Measurements from ENCODE around the gene CAND2. TPM values are rescaled to one million over a fixed set of nuclear protein-coding genes. Genes with fewer than 3 reads are reported as not detected.
A peak's percentile ranks its signal among the peaks of the same experiment; 100 is the strongest.

The CAND2 gene
- total and polyA plus RNA-seq, 9 donors: 3.5 to 25.1 (median 16.6) TPM

DNA sequence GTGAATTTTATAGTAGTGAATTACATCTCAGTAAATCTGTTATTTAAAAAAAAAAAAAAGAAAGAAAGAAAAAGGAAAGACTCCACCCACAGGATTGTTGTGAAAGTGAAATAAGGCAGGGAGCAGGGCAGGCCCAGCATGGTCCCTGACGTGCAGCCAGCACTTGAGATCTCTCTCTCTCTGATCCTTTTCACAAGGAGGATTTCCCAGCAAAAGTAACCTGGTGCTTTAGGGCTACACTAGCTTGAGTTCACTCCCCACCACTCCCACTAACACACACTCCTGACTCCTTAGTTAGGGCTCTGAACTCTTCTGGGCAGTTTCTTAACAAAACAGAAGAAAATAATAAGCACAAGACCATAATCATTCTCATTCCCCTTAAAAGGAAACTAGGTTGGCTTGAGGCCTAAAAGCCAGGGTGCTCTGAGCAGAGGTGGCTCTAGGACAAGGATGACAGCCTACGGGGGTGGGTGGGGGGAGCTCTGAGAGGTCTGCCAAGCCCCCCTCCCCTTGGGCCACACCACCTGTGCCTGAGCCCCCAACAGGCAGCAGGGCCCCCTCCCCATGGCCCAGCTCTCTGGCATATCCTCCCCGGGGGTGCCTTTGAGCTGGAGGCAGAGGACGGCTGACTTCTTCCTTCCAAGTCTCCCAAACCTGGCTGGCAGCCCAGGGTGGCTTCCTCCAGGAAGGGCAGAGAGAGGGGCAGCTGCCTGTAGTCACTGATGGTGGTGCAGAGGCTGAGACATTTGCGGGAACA, 38.3 kb upstream of the CAND2 start:
- intact Hi-C loops (cut with DNase I): no loop called here
- WGBS, 3 donors: 19 to 23% (median 22%) methylated on average over 5 of the region's 5 CpGs
- Histone ChIP-seq H3K4me1 (ENCODE audit: insufficient read depth) (peaks cover 4% of the 10 kb centered on the region), H3K9me3 (no peaks in the 10 kb centered on the region), H3K27me3 (no peaks in the 10 kb centered on the region), H3K27ac (peak overlapping the region; percentile 60 to 62), H3K36me3 (no peaks in the 10 kb centered on the region), H3K4me3 (no peak overlapping the region)
- TF ChIP-seq, protein P1, sequence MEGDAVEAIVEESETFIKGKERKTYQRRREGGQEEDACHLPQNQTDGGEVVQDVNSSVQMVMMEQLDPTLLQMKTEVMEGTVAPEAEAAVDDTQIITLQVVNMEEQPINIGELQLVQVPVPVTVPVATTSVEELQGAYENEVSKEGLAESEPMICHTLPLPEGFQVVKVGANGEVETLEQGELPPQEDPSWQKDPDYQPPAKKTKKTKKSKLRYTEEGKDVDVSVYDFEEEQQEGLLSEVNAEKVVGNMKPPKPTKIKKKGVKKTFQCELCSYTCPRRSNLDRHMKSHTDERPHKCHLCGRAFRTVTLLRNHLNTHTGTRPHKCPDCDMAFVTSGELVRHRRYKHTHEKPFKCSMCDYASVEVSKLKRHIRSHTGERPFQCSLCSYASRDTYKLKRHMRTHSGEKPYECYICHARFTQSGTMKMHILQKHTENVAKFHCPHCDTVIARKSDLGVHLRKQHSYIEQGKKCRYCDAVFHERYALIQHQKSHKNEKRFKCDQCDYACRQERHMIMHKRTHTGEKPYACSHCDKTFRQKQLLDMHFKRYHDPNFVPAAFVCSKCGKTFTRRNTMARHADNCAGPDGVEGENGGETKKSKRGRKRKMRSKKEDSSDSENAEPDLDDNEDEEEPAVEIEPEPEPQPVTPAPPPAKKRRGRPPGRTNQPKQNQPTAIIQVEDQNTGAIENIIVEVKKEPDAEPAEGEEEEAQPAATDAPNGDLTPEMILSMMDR (IDR thresholded peaks at IDR 0.05): no peak
- TF ChIP-seq EP300 (IDR thresholded peaks at IDR 0.05) (no peak), POLR2A (IDR thresholded peaks at IDR 0.05) (no peak)
- DNase-seq: peak; percentile 43 to 57 (median 53)

DNA sequence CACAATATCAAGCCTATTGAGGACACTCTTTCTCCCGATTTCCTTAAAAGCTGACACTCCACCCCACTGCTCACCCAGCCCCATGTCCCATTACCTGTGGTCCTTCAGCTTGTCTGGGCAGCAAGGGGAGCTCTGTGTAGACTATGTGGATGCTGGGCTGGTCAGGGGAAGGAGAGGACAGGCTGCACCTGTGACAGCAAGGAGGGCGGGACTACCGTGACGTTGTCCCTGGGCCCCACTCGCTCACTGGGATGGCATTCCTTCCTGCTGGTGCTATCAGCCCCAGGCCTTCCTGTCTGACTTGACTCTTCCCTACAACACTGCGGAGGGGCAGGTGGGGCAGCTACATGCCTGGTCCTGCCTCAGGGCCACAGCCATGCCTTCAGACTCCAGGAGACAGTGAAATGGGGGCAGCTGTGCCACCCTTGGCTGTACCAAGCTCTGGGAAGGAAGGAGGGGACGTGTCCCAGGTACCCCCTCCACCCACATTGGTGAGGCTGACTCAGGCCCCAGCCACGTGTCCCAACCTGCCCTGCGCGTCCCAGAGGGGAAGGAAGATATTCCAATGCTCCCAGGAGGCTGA, 37.3 kb upstream of the CAND2 start, which contains the start of gene TMEM40:
Gene TMEM40 (minus strand): TSS at position 163 of the 583 bp plus-strand sequence. CDS start 9,427 bp downstream, outside the sequence.
- Histone ChIP-seq H3K9me3 (no peaks in the 10 kb centered on the region), H3K27ac (peak within 1 kb of the TSS; percentile 60 to 62), H3K4me1 (ENCODE audit: insufficient read depth) (peaks cover 4% of the 10 kb centered on the region), H3K4me3 (no peak within 1 kb of the TSS), H3K36me3 (no peaks in the 10 kb centered on the region), H3K27me3 (no peaks in the 10 kb centered on the region)
- WGBS, 3 donors: 92 to 97% (median 92%) methylated on average over 10 of the region's 10 CpGs
- TF ChIP-seq POLR2A (IDR thresholded peaks at IDR 0.05) (no peak), EP300 (IDR thresholded peaks at IDR 0.05) (no peak)
- TF ChIP-seq, protein P1 (IDR thresholded peaks at IDR 0.05): no peak
- intact Hi-C loops (cut with DNase I): no loop called here
- no peak for DNase-seq

DNA sequence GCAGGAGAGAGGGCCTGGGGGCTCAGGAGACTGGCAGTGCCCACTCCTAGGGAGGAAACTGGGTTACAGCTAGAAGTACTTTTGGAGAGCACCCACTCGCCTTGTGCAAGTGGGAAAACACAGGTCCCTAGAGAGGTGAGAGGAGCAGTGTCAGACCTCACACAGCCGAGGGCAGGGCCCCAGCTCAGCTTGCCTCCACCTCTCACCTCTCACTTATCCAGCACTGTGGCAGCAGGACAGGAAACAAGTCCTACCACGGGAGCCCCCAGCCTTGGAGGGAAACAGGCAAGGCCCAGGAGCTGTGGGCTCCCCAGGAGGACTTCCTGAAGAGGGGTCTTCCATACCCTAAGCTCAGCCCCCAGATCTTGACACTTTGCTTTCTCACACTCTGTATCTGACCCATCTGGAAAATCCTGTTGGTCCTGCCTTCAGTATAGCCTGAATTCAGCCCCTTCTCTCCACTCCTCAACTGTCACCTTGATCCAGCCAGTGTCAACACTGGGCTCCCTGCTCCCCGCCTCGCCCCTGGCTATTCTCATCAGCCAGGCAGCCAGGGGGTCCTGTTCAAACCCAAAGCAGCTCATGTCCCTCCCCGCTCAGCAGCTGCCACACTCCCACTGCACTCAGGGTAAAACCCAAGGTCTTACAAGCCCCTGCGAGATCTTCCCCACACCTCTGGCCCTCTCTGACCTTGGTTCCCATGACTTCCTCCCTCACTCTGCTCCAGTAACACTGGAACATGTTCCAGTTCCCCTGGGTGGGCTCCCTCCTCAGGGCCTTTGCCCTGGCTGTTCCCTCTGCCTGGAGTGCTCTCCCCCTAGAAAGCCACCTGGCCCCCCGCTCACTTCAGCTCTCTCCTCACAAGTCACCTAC, 36.6 kb upstream of the CAND2 start:
- H3K27me3 ChIP-seq: no peaks in the 10 kb centered on the region
- TF ChIP-seq EP300 (IDR thresholded peaks at IDR 0.05) (no peak), POLR2A (IDR thresholded peaks at IDR 0.05) (no peak)
- TF ChIP-seq, protein P1 (IDR thresholded peaks at IDR 0.05): no peak
- DNase-seq: no peak
- 62 to 72% (median 67%) methylated on average over 8 of the region's 8 CpGs for WGBS, 3 donors
- no peaks in the 10 kb centered on the region for H3K9me3 ChIP-seq
- intact Hi-C loops (cut with DNase I): no loop called here
- H3K27ac ChIP-seq: no peak overlapping the region
- no peak overlapping the region for H3K4me3 ChIP-seq
- peaks cover 4% of the 10 kb centered on the region for H3K4me1 ChIP-seq (ENCODE audit: insufficient read depth)
- no peaks in the 10 kb centered on the region for H3K36me3 ChIP-seq

DNA sequence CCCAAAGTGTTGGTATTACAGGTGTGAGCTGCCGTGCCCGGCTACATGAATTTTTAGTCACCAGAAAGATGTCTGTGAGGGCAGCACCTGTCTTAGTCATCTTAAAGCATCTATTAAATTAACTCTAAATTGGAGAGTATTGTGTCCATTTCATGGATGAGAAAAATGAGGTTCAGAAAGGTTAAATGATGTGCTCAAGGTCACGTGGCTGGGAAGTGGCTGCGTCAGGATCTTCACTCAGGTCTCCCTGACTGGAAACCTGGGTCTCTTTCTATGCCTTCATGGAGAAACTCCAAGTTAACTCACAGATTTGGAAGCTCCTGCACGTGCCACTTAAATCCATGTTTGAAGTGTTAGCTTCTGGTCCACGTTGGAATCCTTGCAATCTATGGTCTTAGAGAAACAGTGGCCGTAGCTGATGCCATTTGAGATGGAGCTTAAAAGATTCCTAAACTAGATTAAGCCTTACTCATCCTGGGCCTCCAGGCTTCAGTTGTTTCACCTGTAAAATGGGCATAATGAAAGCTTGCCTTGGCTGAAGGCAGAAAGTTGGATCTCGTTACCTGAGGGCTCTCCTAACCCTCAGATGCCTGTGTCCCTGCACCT, 32.2 kb upstream of the CAND2 start:
- no peaks in the 10 kb centered on the region for H3K36me3 ChIP-seq
- 75 to 82% (median 81%) methylated on average over 8 of the region's 8 CpGs for WGBS, 3 donors
- no peak for DNase-seq
- H3K4me3 ChIP-seq: no peak overlapping the region
- TF ChIP-seq POLR2A (IDR thresholded peaks at IDR 0.05) (no peak), EP300 (IDR thresholded peaks at IDR 0.05) (no peak)
- TF ChIP-seq, protein P1 (IDR thresholded peaks at IDR 0.05): no peak
- no peaks in the 10 kb centered on the region for H3K4me1 ChIP-seq (ENCODE audit: insufficient read depth)
- no peak overlapping the region for H3K27ac ChIP-seq
- no peaks in the 10 kb centered on the region for H3K27me3 ChIP-seq
- H3K9me3 ChIP-seq: no peaks in the 10 kb centered on the region
- intact Hi-C loops (cut with DNase I): no loop called here
